ENCODE measurements around the gene DCAF10. TPM values are rescaled to one million over a fixed set of nuclear protein-coding genes. Genes with fewer than 3 reads are reported as not detected.

Gene DCAF10
- total and polyA plus RNA-seq, 4 donors = 8.3 to 29.5 (median 18.5) TPM

DNA sequence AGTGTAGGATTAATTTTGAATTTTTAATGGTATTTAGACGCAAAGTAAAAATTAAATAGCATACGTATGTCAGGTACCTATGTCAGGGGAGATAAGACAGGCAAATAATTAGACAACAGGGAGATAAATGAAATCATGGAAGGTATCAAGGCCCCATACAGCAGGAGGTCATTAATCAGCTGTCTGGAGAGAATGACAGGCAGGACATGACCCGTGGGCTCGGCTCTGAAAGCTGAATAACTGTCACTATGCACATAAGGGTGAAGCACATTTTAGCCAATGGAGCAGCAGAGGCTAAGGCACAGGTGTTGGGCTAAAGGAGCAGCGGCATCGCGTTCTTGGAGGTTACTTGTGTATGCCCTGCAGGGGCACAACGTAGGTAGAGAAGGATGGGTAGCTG is 91.5 kb downstream of the DCAF10 start:
- WGBS, 2 donors = 85 to 87% methylated on average over 8 of the region's 8 CpGs
- Histone ChIP-seq H3K27ac (ENCODE audit: low read depth in 1 of 2, low read length in 2 of 2) (no peak overlapping the region), H3K27me3 (ENCODE audit: control insufficient read depth in 1 of 2, insufficient read depth in 2 of 2, low read length in 1 of 2) (no peaks in the 10 kb centered on the region), H3K4me3 (ENCODE audit: low read length in 2 of 2) (no peak overlapping the region), H3K9me3 (ENCODE audit: control insufficient read depth, low read length) (no peaks in the 10 kb centered on the region), H3K4me1 (ENCODE audit: control insufficient read depth in 1 of 2, insufficient read depth in 2 of 2, low read length in 2 of 2) (peaks cover 0 to 7% of the 10 kb centered on the region in 2 donors), H3K36me3 (ENCODE audit: control insufficient read depth in 1 of 2, insufficient read depth in 2 of 2, low read length in 1 of 2) (peaks cover 2 to 6% of the 10 kb centered on the region in 2 donors)
- no peak for ATAC-seq (ENCODE audit: low FRiP score)
- intact Hi-C loops (cut with DNase I) = no loop called here
- no peak for DNase-seq

DNA sequence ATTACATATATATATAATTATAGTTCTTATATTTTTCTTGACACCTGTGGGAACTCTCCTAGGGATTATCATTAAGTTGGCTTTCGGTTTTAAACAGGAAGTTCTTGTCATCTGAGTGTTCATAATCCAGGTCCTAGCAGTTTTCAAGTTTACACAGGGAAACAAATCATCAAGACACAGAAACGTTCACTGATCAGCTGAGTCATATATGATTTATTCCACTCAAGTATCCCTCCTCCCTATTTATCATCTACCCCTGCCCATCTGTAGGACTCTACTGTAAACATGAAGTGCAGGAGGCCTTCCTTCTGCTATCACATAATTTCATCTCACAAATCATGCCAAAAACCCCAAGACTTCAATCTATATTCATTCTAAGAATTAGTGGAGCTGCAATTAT is 97.1 kb downstream of the DCAF10 start:
- Histone ChIP-seq H3K27ac (ENCODE audit: low read depth in 1 of 2, low read length in 2 of 2) (no peak overlapping the region), H3K4me1 (ENCODE audit: control insufficient read depth in 1 of 2, insufficient read depth in 2 of 2, low read length in 2 of 2) (peaks cover 0 to under 1% of the 10 kb centered on the region in 2 donors), H3K4me3 (ENCODE audit: low read length in 2 of 2) (no peak overlapping the region), H3K9me3 (ENCODE audit: control insufficient read depth, low read length) (no peaks in the 10 kb centered on the region), H3K36me3 (ENCODE audit: control insufficient read depth in 1 of 2, insufficient read depth in 2 of 2, low read length in 1 of 2) (peaks cover 0 to 5% of the 10 kb centered on the region in 2 donors), H3K27me3 (ENCODE audit: control insufficient read depth in 1 of 2, insufficient read depth in 2 of 2, low read length in 1 of 2) (no peaks in the 10 kb centered on the region)
- DNase-seq (no peak), ATAC-seq (ENCODE audit: low FRiP score) (no peak)
- WGBS, 2 donors = 52 to 53% methylated on average over 2 of the region's 2 CpGs
- intact Hi-C loops (cut with DNase I) = no loop called here

DNA sequence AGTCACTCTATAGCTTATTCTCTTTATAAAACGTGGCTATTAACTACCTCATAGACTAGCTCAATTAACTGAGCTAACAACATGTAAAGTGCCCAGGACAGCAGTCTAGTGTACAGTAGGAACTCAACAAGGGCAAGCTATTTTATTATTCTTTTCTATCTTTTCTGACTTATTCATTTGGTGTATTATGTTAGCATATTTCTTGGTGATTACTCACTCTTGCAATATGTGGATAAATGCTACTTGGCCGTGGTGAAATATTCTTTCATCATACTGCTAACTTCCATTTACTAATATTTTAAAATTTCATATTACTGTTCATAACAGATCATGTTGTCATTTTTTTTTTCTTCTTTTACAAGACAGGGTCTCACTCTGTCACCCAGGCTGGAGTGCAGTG is 98.4 kb downstream of the DCAF10 start:
- Histone ChIP-seq H3K4me3 (ENCODE audit: low read length in 2 of 2) (no peak overlapping the region), H3K4me1 (ENCODE audit: control insufficient read depth in 1 of 2, insufficient read depth in 2 of 2, low read length in 2 of 2) (peaks cover 0 to 3% of the 10 kb centered on the region in 2 donors), H3K9me3 (ENCODE audit: control insufficient read depth, low read length) (no peaks in the 10 kb centered on the region), H3K27ac (ENCODE audit: low read depth in 1 of 2, low read length in 2 of 2) (no peak overlapping the region), H3K27me3 (ENCODE audit: control insufficient read depth in 1 of 2, insufficient read depth in 2 of 2, low read length in 1 of 2) (no peaks in the 10 kb centered on the region), H3K36me3 (ENCODE audit: control insufficient read depth in 1 of 2, insufficient read depth in 2 of 2, low read length in 1 of 2) (peaks cover 0 to 5% of the 10 kb centered on the region in 2 donors)
- no peak for ATAC-seq (ENCODE audit: low FRiP score)
- 72 to 75% methylated on average over 2 of the region's 2 CpGs for WGBS, 2 donors
- intact Hi-C loops (cut with DNase I) = no loop called here
- no peak for DNase-seq

DNA sequence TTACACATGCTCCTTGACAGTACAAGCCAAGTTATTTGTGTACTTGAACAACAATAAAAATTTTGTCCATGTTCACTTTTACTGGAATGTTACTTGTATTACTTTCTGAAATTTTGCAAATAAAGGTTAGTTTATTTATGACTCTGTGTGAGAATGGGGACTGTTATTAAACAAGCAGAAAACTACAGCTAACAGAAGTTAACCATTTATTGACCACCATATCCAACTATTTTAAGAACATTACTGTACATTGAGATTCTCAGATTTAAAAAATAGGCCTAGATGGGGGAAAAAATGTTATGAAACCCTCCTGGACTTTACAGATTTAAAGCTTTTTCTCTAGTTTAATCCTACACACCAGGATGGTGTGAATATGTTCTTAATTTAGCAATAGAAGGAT is 101.5 kb downstream of the DCAF10 start:
- Histone ChIP-seq H3K27ac (ENCODE audit: low read depth in 1 of 2, low read length in 2 of 2) (no peak overlapping the region), H3K36me3 (ENCODE audit: control insufficient read depth in 1 of 2, insufficient read depth in 2 of 2, low read length in 1 of 2) (no peaks in the 10 kb centered on the region), H3K27me3 (ENCODE audit: control insufficient read depth in 1 of 2, insufficient read depth in 2 of 2, low read length in 1 of 2) (no peaks in the 10 kb centered on the region), H3K4me1 (ENCODE audit: control insufficient read depth in 1 of 2, insufficient read depth in 2 of 2, low read length in 2 of 2) (peaks cover 0 to 3% of the 10 kb centered on the region in 2 donors), H3K9me3 (ENCODE audit: control insufficient read depth, low read length) (no peaks in the 10 kb centered on the region), H3K4me3 (ENCODE audit: low read length in 2 of 2) (no peak overlapping the region)
- no peak for DNase-seq
- no peak for ATAC-seq (ENCODE audit: low FRiP score)
- intact Hi-C loops (cut with DNase I) = loop anchor here (10.0 kb wide), 2 partner anchors 493 to 523 kb away; partner anchors contain the start of genes ALDH1B1 (in 1 of the 2) and IGFBPL1 (in 1 of the 2)

DNA sequence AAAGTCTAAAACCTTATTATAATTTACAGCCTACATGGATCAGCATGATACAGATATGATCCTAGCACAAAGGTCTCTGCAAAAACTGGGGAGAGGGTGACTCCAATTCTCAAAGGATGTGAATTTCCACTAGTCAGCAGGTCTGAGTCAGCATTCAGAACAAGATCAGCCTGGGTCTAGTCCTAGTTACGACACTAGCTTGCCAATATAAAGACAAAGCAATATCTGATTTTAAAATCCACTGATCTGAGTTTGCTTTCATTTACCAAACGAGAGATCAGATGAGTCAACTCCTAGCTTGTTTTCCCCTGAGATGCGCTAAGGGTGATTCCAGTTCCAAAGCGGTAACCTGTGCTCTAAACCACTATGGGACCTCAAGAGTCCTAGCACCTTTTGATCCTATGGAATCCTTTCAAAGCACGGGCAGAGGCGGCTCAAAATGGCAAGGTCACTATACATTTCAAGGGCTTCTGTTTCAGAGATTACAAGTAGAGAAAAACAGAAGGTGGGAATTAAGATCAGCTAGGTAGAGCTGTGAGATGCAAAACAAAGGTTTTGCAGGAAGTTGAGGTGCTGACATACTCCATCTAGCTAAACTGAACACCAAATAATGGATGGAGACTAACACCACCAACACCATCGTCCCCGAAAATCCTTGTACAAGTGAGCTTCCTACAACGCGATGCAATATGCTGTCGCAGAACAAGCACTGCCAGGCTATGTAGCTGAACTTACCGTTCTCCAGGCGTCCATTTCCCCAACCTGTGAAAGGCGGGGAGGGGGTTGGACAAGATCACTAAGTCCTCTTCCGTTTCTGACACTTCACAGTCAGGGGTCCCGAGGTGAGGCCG is 102.4 kb downstream of the DCAF10 start:
- 5% methylated on average over 17 of the region's 17 CpGs for WGBS, 2 donors
- Histone ChIP-seq H3K27me3 (ENCODE audit: control insufficient read depth in 1 of 2, insufficient read depth in 2 of 2, low read length in 1 of 2) (no peaks in the 10 kb centered on the region), H3K4me1 (ENCODE audit: control insufficient read depth in 1 of 2, insufficient read depth in 2 of 2, low read length in 2 of 2) (peaks cover 0 to 3% of the 10 kb centered on the region in 2 donors), H3K27ac (ENCODE audit: low read depth in 1 of 2, low read length in 2 of 2) (no peak overlapping the region), H3K9me3 (ENCODE audit: control insufficient read depth, low read length) (no peaks in the 10 kb centered on the region), H3K4me3 (ENCODE audit: low read length in 2 of 2) (peak overlapping the region; percentile 51 to 81), H3K36me3 (ENCODE audit: control insufficient read depth in 1 of 2, insufficient read depth in 2 of 2, low read length in 1 of 2) (no peaks in the 10 kb centered on the region)
- DNase-seq (no peak), ATAC-seq (ENCODE audit: low FRiP score) (no peak)
- intact Hi-C loops (cut with DNase I) = loop anchor here (10.0 kb wide), 2 partner anchors 492 to 522 kb away; partner anchors contain the start of genes ALDH1B1 (in 1 of the 2) and IGFBPL1 (in 1 of the 2)

DNA sequence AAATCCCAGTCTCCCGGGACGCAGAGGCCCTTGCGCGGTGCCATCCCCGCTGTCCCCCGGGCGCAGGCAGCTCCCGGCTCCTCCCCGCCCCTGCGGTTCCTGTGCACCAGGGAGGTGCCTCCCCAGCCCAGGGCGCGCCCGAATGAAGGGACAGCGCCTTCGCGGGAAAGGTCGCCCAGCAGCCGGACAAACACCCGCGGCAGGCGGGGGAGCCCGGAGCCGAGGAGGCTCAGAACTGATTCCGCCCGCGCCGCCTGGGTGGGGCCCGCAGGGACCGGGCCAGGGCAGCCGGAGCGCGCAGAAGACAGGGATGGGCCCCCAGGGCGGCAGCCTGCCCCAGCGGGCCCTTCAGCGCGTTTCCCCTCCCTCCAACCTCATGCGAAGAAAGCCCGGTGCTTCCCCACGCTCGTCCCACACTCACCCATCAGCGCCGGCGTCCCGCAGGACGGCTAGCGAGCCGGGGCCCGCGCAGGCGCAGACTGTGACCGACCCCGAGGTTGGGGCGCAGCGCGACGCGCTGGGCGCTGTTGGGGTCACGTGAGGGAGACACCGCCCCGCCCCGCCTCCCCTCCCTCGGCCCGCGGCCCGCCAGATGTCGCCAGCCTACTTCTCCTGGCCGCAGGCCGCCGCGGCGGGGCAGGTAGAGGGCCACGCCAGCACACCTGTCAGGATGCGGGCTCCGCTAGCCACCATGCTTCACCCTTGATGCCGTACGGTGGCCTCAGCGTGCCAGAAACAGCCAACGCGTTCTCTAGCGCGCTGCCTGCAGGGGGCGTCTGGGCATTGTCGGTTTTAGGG is 103.2 kb downstream of the DCAF10 start, which contains the start of gene SLC25A51:
Gene SLC25A51 (minus strand): TSS at position 481 of the 798 bp plus-strand sequence. CDS start 15,577 bp downstream, outside the sequence.
- 0% methylated on average over 45 to 84 of the region's 84 CpGs for WGBS, 2 donors
- Histone ChIP-seq H3K27ac (ENCODE audit: low read depth in 1 of 2, low read length in 2 of 2) (peak within 1 kb of the TSS in 1 of 2 donors; percentile 26), H3K9me3 (ENCODE audit: control insufficient read depth, low read length) (no peaks in the 10 kb centered on the region), H3K27me3 (ENCODE audit: control insufficient read depth in 1 of 2, insufficient read depth in 2 of 2, low read length in 1 of 2) (no peaks in the 10 kb centered on the region), H3K36me3 (ENCODE audit: control insufficient read depth in 1 of 2, insufficient read depth in 2 of 2, low read length in 1 of 2) (no peaks in the 10 kb centered on the region), H3K4me1 (ENCODE audit: control insufficient read depth in 1 of 2, insufficient read depth in 2 of 2, low read length in 2 of 2) (peaks cover 0 to 3% of the 10 kb centered on the region in 2 donors), H3K4me3 (ENCODE audit: low read length in 2 of 2) (peak within 1 kb of the TSS; percentile 51 to 81)
- intact Hi-C loops (cut with DNase I) = loop anchor here (2.0 to 10.0 kb wide), 3 partner anchors 491 to 523 kb away; partner anchors contain the start of genes ALDH1B1 (in 1 of the 2) and IGFBPL1 (in 1 of the 2)
- ATAC-seq (ENCODE audit: low FRiP score) (peak; percentile 97), DNase-seq (peak; percentile 95 to 99)

DNA sequence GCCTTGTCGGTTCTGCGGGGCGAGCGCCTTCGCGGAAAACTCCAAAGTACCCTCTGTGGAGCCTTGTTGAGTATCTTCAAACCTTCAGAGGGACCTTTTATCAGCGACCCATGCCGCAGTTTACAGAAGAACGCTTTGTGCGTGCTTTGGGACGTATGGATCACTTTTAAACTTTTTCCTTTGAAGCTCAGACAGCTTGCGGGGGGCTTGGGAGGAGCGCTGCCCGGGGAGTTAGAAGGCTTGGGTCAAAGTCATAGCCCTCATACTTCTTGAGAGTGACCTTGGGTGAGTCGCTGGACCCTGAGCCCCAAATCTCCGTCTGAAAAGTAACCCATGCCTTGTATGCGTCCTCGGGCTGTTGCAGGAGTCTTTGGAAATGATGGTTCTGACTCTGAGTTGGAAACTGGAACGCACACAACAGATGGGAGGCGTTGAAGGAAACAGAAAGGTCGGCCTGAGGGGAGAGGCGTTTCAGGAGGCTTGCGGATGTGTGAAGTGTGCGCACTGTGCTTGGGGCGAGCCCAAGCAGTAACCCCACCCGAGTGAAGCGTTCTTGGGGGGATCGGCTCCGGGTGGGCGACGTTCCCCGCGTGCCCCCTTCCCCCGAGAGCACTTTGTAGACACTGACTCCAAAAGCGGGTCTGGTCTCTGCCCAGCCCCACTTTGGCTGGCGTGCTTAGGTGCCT is 104.0 kb downstream of the DCAF10 start:
- peaks cover 0 to 3% of the 10 kb centered on the region in 2 donors for H3K4me1 ChIP-seq (ENCODE audit: control insufficient read depth in 1 of 2, insufficient read depth in 2 of 2, low read length in 2 of 2)
- 11 to 19% methylated on average over 35 to 36 of the region's 36 CpGs for WGBS, 2 donors
- DNase-seq (no peak), ATAC-seq (ENCODE audit: low FRiP score) (peak; percentile 44)
- intact Hi-C loops (cut with DNase I) = loop anchor here (2.0 to 10.0 kb wide), 4 partner anchors 113 to 522 kb away; partner anchors contain the start of genes ALDH1B1 (in 1 of the 2) and IGFBPL1 (in 1 of the 2)
- peak overlapping the region; percentile 29 to 51 for H3K4me3 ChIP-seq (ENCODE audit: low read length in 2 of 2)
- peak overlapping the region in 1 of 2 donors; percentile 22 for H3K27ac ChIP-seq (ENCODE audit: low read depth in 1 of 2, low read length in 2 of 2)
- H3K9me3 ChIP-seq (ENCODE audit: control insufficient read depth, low read length) = no peaks in the 10 kb centered on the region
- H3K27me3 ChIP-seq (ENCODE audit: control insufficient read depth in 1 of 2, insufficient read depth in 2 of 2, low read length in 1 of 2) = no peaks in the 10 kb centered on the region
- no peaks in the 10 kb centered on the region for H3K36me3 ChIP-seq (ENCODE audit: control insufficient read depth in 1 of 2, insufficient read depth in 2 of 2, low read length in 1 of 2)

DNA sequence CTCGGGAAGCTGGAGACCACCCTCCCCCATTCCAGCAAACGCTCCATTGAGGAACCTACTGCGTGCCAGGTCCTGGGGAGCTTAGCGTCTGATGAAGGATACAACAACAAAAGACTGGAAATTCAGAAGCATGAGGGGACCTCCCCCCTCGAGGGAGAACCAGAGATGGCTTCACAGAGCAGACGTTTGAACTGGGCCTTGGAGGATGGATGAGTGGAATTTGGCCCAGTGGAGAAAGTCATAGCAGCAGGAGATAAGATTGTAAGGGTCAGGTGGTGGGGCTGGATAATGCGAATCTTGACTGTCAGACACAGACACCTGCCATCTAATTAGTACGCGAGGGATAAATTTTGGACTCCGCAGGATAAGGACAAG is 104.5 kb downstream of the DCAF10 start:
- DNase-seq = no peak
- Histone ChIP-seq H3K9me3 (ENCODE audit: control insufficient read depth, low read length) (no peaks in the 10 kb centered on the region), H3K4me1 (ENCODE audit: control insufficient read depth in 1 of 2, insufficient read depth in 2 of 2, low read length in 2 of 2) (peaks cover 0 to 3% of the 10 kb centered on the region in 2 donors), H3K27me3 (ENCODE audit: control insufficient read depth in 1 of 2, insufficient read depth in 2 of 2, low read length in 1 of 2) (no peaks in the 10 kb centered on the region), H3K27ac (ENCODE audit: low read depth in 1 of 2, low read length in 2 of 2) (no peak overlapping the region), H3K4me3 (ENCODE audit: low read length in 2 of 2) (no peak overlapping the region), H3K36me3 (ENCODE audit: control insufficient read depth in 1 of 2, insufficient read depth in 2 of 2, low read length in 1 of 2) (no peaks in the 10 kb centered on the region)
- intact Hi-C loops (cut with DNase I) = loop anchor here (2.0 to 10.0 kb wide), 4 partner anchors 112 to 522 kb away; partner anchors contain the start of genes ALDH1B1 (in 1 of the 2) and IGFBPL1 (in 1 of the 2)
- ATAC-seq (ENCODE audit: low FRiP score) = no peak
- 60 to 64% methylated on average over 10 of the region's 10 CpGs for WGBS, 2 donors

All from aorta (tissue), 5 donors.